HEK293 (cell line): ENCODE data around the gene DLL1.

Experiments used
- BCL11A ChIP-seq: fragments of 450-650 bp; formaldehyde crosslinking; IDR thresholded peaks from 2 replicates; pipeline ENCODE4 v1.5.1; 2016; ENCODE audit warnings: low read depth, missing biosample characterization, missing genetic modification characterization
- BCL11B ChIP-seq: fragments of 450-650 bp; formaldehyde crosslinking; IDR thresholded peaks from 2 replicates; pipeline ENCODE4 v1.5.1; 2016; ENCODE audit warnings: low read depth, missing biosample characterization, missing genetic modification characterization
- CTCF ChIP-seq: fragments of 450-650 bp; formaldehyde crosslinking; IDR thresholded peaks from 2 replicates; pipeline ENCODE4 v1.5.1; 2016; ENCODE audit warnings: missing biosample characterization, missing genetic modification characterization
- FEZF1 ChIP-seq: fragments of 450-650 bp; formaldehyde crosslinking; IDR thresholded peaks from 2 replicates; pipeline ENCODE4 v1.5.1; 2016; ENCODE audit warnings: missing biosample characterization, missing genetic modification characterization
- TCF7L2 ChIP-seq: IDR thresholded peaks from 2 replicates; pipeline ENCODE4 v1.6.1; 2011; ENCODE audit warnings: low read depth, mild to moderate bottlenecking, inconsistent platforms, low read length, moderate library complexity, borderline replicate concordance
- ZBTB1 ChIP-seq: fragments of 450-650 bp; formaldehyde crosslinking; IDR thresholded peaks from 2 replicates; pipeline ENCODE4 v1.5.1; 2016; ENCODE audit warnings: missing biosample characterization, missing genetic modification characterization
- ZIC2 ChIP-seq: fragments of 450-650 bp; formaldehyde crosslinking; IDR thresholded peaks from 2 replicates; pipeline ENCODE4 v1.5.1; 2016; ENCODE audit warnings: missing biosample characterization, missing genetic modification characterization
- ZNF138 ChIP-seq: fragments of 450-650 bp; formaldehyde crosslinking; IDR thresholded peaks from 2 replicates; pipeline ENCODE4 v1.5.1; 2016; ENCODE audit warnings: missing biosample characterization, missing genetic modification characterization, borderline replicate concordance
- ZNF624 ChIP-seq: fragments of 450-650 bp; formaldehyde crosslinking; IDR thresholded peaks from 2 replicates; pipeline ENCODE4 v1.5.1; 2017; ENCODE audit warnings: missing biosample characterization, missing genetic modification characterization
- ZNF830 ChIP-seq: fragments of 450-650 bp; IDR thresholded peaks from 2 replicates; pipeline ENCODE4 v1.5.0; 2018; ENCODE audit warnings: missing biosample characterization, missing genetic modification characterization, low read depth, mild to moderate bottlenecking, moderate library complexity
- TF ChIP-seq, protein P1 (sequence below): fragments of 450-650 bp; formaldehyde crosslinking; IDR thresholded peaks from 2 replicates; pipeline ENCODE4 v1.5.1; 2016; ENCODE audit warnings: missing biosample characterization, missing genetic modification characterization

DNA sequence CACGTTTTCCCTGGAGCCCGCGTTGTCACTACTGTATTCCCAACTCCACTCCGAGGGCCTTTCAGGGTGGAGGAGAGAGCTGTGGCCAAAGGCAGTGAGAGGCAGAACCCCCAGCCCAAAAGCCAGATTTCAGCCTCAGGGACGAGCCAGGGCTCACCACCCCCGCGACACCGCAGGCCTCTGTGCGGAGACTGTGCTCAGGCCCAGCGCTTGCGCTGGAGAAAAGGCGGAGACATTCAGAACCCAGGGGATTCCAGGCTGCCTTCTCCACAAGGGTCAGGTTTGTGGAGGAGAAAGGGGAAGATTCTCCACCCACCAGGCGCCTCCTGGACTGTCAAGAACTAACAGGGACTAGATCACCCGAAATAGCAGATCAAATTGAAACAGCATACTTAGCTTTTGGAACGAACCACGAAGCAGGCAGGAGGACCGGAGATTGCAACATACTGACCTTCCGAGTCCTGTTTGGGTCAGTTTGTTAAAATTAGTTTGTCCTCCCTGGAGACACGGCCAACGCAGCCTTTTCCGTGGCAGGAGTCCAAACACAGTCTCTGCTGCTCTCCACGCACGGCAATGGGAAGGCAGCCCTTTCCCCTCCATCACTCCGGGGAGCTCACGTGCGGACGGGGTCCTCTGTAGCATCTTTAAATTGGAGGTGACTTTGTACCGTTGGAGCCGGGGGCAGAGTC lies 14.4 kb downstream of the DLL1 start:
- TF ChIP-seq CTCF (tag by site-specific recombination) (no peak), ZNF624 (no peak), ZNF830 (no peak), ZNF138 (tag by site-specific recombination) (no peak), ZIC2 (tag by site-specific recombination) (no peak), ZBTB1 (tag by site-specific recombination) (no peak), BCL11A (tag by site-specific recombination) (no peak), BCL11B (tag by site-specific recombination) (no peak), TCF7L2 (no peak), FEZF1 (tag by site-specific recombination) (no peak)
- TF ChIP-seq, protein P1, sequence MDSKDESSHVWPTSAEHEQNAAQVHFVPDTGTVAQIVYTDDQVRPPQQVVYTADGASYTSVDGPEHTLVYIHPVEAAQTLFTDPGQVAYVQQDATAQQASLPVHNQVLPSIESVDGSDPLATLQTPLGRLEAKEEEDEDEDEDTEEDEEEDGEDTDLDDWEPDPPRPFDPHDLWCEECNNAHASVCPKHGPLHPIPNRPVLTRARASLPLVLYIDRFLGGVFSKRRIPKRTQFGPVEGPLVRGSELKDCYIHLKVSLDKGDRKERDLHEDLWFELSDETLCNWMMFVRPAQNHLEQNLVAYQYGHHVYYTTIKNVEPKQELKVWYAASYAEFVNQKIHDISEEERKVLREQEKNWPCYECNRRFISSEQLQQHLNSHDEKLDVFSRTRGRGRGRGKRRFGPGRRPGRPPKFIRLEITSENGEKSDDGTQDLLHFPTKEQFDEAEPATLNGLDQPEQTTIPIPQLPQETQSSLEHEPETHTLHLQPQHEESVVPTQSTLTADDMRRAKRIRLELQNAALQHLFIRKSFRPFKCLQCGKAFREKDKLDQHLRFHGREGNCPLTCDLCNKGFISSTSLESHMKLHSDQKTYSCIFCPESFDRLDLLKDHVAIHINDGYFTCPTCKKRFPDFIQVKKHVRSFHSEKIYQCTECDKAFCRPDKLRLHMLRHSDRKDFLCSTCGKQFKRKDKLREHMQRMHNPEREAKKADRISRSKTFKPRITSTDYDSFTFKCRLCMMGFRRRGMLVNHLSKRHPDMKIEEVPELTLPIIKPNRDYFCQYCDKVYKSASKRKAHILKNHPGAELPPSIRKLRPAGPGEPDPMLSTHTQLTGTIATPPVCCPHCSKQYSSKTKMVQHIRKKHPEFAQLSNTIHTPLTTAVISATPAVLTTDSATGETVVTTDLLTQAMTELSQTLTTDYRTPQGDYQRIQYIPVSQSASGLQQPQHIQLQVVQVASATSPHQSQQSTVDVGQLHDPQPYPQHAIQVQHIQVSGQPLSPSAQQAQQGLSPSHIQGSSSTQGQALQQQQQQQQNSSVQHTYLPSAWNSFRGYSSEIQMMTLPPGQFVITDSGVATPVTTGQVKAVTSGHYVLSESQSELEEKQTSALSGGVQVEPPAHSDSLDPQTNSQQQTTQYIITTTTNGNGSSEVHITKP: no peak
